Fibroblast of peridontal ligament (primary cell): Measurements from ENCODE around the gene TESPA1.
A peak's percentile ranks its signal among the peaks of the same experiment; 100 is the strongest.

Experiments
- DNase-seq: peaks from one replicate; pipeline ENCODE4 v3.0.0-alpha.2; 2010; ENCODE audit errors: extremely low read depth

The TESPA1 gene

GRCh38 chr12:54983536-54984101 is 943 bp downstream of the TESPA1 start:
- DNase-seq, result no peak

- DNase-seq, result no peak
Measured at GRCh38 chr12:54981796-54982195, 2.8 kb downstream of the TESPA1 start.

- no peak for DNase-seq
Measured at GRCh38 chr12:54980341-54980740, 4.2 kb downstream of the TESPA1 start.

GRCh38 chr12:54977857-54978256 is 6.7 kb downstream of the TESPA1 start:
- DNase-seq, result no peak

GRCh38 chr12:54977155-54977554 is 7.4 kb downstream of the TESPA1 start:
- DNase-seq, result peak; percentile 13

GRCh38 chr12:54975875-54976274 is 8.7 kb downstream of the TESPA1 start:
- DNase-seq, result no peak

- no peak for DNase-seq
Measured at GRCh38 chr12:54975272-54975671, 9.3 kb downstream of the TESPA1 start.

- no peak for DNase-seq
Measured at GRCh38 chr12:54974279-54974678, 10.3 kb downstream of the TESPA1 start.

GRCh38 chr12:54973556-54973955 is 11.0 kb downstream of the TESPA1 start:
- DNase-seq, result no peak

- no peak for DNase-seq
Measured at GRCh38 chr12:54970741-54971140, 13.8 kb downstream of the TESPA1 start.

GRCh38 chr12:54968181-54968730 is 16.3 kb downstream of the TESPA1 start:
- DNase-seq, result no peak

- no peak for DNase-seq
Measured at GRCh38 chr12:54967461-54967860, 17.1 kb downstream of the TESPA1 start.

- DNase-seq, result no peak
Measured at GRCh38 chr12:54961190-54961589, 23.4 kb downstream of the TESPA1 start.

GRCh38 chr12:54959291-54960018 is 25.1 kb downstream of the TESPA1 start:
- no peak for DNase-seq

GRCh38 chr12:54958048-54958658 is 26.4 kb downstream of the TESPA1 start:
- DNase-seq, result peak; percentile 78

GRCh38 chr12:54956818-54957641 is 27.5 kb downstream of the TESPA1 start:
- no peak for DNase-seq

- DNase-seq, result no peak
Measured at GRCh38 chr12:54956322-54956721, 28.2 kb downstream of the TESPA1 start.

GRCh38 chr12:54954801-54955200 is 29.8 kb downstream of the TESPA1 start:
- no peak for DNase-seq

GRCh38 chr12:54954228-54954627 is 30.3 kb downstream of the TESPA1 start:
- DNase-seq, result no peak

- DNase-seq, result no peak
Measured at GRCh38 chr12:54950071-54950727, 34.4 kb downstream of the TESPA1 start.

- DNase-seq, result no peak
Measured at GRCh38 chr12:54949073-54949711, 35.4 kb downstream of the TESPA1 start.
